ENCODE results near the gene MMP8. TPM values are rescaled to one million over a fixed set of nuclear protein-coding genes. Genes with fewer than 3 reads are reported as not detected.

MMP8 gene
- total RNA-seq, 1 experiment from 2014 or later, result not detected

GRCh38 chr11:102708654-102709053, 16.1 kb downstream of the MMP8 start:
- Histone ChIP-seq H3K9me2 (replicated peaks; ENCODE audit: low read length) (no peaks in the 10 kb centered on the region), H3K4me2 (ENCODE audit: low read length) (no peak overlapping the region), H3K9ac (ENCODE audit: low read length) (no peak overlapping the region), H2AFZ (ENCODE audit: low read length) (no peak overlapping the region), H3K9me3 (ENCODE audit: low read length) (no peaks in the 10 kb centered on the region), H3F3A (ENCODE audit: low read length, unreplicated experiment) (no peaks in the 10 kb centered on the region), H3K4me3 (ENCODE audit: low read length) (no peak overlapping the region), H4K20me1 (ENCODE audit: low read length) (no peaks in the 10 kb centered on the region), H3K27me3 (ENCODE audit: low read length) (peaks cover 18% of the 10 kb centered on the region), H3K79me2 (ENCODE audit: low read length) (no peaks in the 10 kb centered on the region), H3K27ac (ENCODE audit: low read length) (no peak overlapping the region), H3K4me1 (ENCODE audit: insufficient read depth, low read length) (no peaks in the 10 kb centered on the region), H3K36me3 (ENCODE audit: low read depth, low read length) (no peaks in the 10 kb centered on the region)
- BruUV-seq (replicated peaks), result no TSS peak
- no peak for ATAC-seq
- no peak for DNase-seq
- CTCF ChIA-PET, result no interaction called here
- intact Hi-C loops (cut with micrococcal nuclease), result no loop called here
- TF ChIP-seq CTCF (conservative IDR thresholded peaks at IDR 0.05; ENCODE audit: low read depth, low read length), result no peak
- POLR2A ChIA-PET (ENCODE audit: unreplicated experiment), result no interaction called here

GRCh38 chr11:102705626-102706025, 19.1 kb downstream of the MMP8 start, which contains the start of gene MMP27:
TSS of gene MMP27 (minus strand) at chr11:102705769. CDS start at chr11:102705714, 55 bp downstream.
- POLR2A ChIA-PET (ENCODE audit: unreplicated experiment), result interaction anchor here (0.7 kb wide), 1 partner anchor 46 kb away, joined by 3 read pairs; no protein-coding TSS in a partner anchor
- Histone ChIP-seq H3F3A (ENCODE audit: low read length, unreplicated experiment) (no peaks in the 10 kb centered on the region), H3K4me1 (ENCODE audit: insufficient read depth, low read length) (no peaks in the 10 kb centered on the region), H3K9me3 (ENCODE audit: low read length) (no peaks in the 10 kb centered on the region), H3K27me3 (ENCODE audit: low read length) (peaks cover 7% of the 10 kb centered on the region; the same call in 1 of the 2 replicates), H3K9ac (ENCODE audit: low read length) (no peak within 1 kb of the TSS), H3K9me2 (replicated peaks; ENCODE audit: low read length) (no peaks in the 10 kb centered on the region), H3K36me3 (ENCODE audit: low read depth, low read length) (no peaks in the 10 kb centered on the region), H3K79me2 (ENCODE audit: low read length) (no peaks in the 10 kb centered on the region), H2AFZ (ENCODE audit: low read length) (no peak within 1 kb of the TSS), H3K27ac (ENCODE audit: low read length) (no peak within 1 kb of the TSS), H3K4me2 (ENCODE audit: low read length) (no peak within 1 kb of the TSS), H3K4me3 (ENCODE audit: low read length) (no peak within 1 kb of the TSS), H4K20me1 (ENCODE audit: low read length) (no peaks in the 10 kb centered on the region)
- CTCF ChIA-PET, result no interaction called here
- ATAC-seq (no peak), DNase-seq (no peak)
- intact Hi-C loops (cut with micrococcal nuclease), result no loop called here
- no peak for TF ChIP-seq CTCF (conservative IDR thresholded peaks at IDR 0.05; ENCODE audit: low read depth, low read length)
- no peak for TF ChIP-seq EZH2 (IDR thresholded peaks at IDR 0.05; ENCODE audit: low read length, unreplicated experiment)
- no peak for TF ChIP-seq EZH2phosphoT487 (IDR thresholded peaks at IDR 0.05; ENCODE audit: borderline replicate concordance, low read length)
- no TSS peak for BruUV-seq (replicated peaks)

GRCh38 chr11:102704841-102705240, 19.9 kb downstream of the MMP8 start:
- Histone ChIP-seq H3K4me2 (ENCODE audit: low read length) (no peak overlapping the region), H3K4me3 (ENCODE audit: low read length) (no peak overlapping the region), H3K36me3 (ENCODE audit: low read depth, low read length) (no peaks in the 10 kb centered on the region), H3K9me3 (ENCODE audit: low read length) (no peaks in the 10 kb centered on the region), H3K27me3 (ENCODE audit: low read length) (peaks cover 10% of the 10 kb centered on the region; the same call in 1 of the 2 replicates), H3K27ac (ENCODE audit: low read length) (no peak overlapping the region), H3F3A (ENCODE audit: low read length, unreplicated experiment) (no peaks in the 10 kb centered on the region), H3K79me2 (ENCODE audit: low read length) (no peaks in the 10 kb centered on the region), H2AFZ (ENCODE audit: low read length) (no peak overlapping the region), H3K9me2 (replicated peaks; ENCODE audit: low read length) (no peaks in the 10 kb centered on the region), H3K4me1 (ENCODE audit: insufficient read depth, low read length) (no peaks in the 10 kb centered on the region), H3K9ac (ENCODE audit: low read length) (no peak overlapping the region), H4K20me1 (ENCODE audit: low read length) (no peaks in the 10 kb centered on the region)
- intact Hi-C loops (cut with micrococcal nuclease), result no loop called here
- BruUV-seq (replicated peaks), result no TSS peak
- DNase-seq, result no peak
- ChIA-PET CTCF (no interaction called here), POLR2A (ENCODE audit: unreplicated experiment) (no interaction called here)
- no peak for TF ChIP-seq CTCF (conservative IDR thresholded peaks at IDR 0.05; ENCODE audit: low read depth, low read length)
- no peak for TF ChIP-seq EZH2 (IDR thresholded peaks at IDR 0.05; ENCODE audit: low read length, unreplicated experiment)
- no peak for TF ChIP-seq EZH2phosphoT487 (IDR thresholded peaks at IDR 0.05; ENCODE audit: borderline replicate concordance, low read length)
- no peak for ATAC-seq

Data from PC-3 (cell line).